HuH-7 (cell line): ENCODE results near the gene WDR7.

Experiments
- DNase-seq: peaks from one replicate; pipeline ENCODE4 v3.0.0; 2011; ENCODE audit warnings: low spot score

Gene WDR7

DNA sequence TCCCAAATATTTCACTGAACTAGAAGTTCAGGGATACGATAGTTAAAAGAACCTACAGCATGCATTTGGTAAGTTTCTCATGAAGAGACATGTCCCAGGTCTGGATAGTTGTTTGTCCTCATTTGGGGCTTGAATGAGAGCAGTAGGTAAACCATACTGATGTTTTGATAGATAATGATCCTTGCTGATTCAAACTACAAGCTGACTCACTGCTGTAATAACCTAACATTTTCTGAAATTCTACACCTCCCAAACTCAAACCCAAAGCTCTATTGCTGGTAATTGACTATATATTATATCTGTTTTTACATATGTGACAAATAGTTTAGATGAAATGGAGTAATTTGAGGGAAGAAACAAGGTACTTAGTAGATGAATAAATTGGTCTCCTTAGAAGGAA, 341.6 kb downstream of the WDR7 start:
- no peak for DNase-seq

DNA sequence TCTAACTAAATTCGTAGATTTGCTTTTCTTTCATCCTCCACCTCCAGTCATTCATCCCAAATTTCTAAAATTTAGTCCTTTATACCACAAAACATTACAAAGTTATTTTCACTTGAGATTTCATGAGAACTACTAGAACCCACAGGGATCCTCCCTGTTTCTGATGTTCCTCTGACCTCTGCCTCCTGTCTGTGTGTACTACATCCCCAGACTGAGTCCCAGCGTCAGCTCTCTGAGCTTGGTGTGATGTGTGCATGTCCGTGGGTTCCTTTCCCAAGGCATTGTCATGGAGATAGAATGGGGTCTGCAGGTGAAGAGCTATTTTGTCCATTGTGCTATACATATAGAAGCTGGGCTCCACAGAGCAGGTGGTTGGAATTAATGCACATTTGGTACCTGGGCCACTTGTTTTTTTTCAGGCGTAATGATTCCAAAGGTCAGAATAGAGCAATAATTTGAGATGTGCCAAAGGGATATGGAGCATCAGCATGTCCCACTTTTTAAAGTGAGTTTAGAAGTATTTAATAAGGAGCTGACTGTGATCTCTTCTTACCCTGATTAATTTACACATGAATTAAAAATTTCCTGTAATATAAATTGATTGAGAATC, 344.5 kb downstream of the WDR7 start:
- DNase-seq = no peak

DNA sequence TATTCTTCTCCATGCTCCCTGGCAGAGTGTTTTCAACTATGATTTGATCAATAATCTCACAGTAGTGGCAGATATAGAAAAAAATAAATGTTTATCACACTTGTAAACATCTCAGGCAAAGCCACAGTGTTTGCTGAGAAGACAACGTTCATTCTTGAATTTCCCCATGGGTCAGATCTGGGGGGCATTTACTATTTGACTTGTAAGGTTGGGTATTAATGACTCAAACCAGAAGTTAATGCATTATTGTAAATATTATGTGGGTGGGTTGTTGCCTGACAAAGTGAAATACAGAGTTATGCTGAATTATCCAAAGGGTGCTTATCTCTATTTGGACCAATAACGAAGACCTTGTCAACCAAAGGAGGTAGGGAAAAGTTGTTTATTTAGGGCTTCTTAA, 346.0 kb downstream of the WDR7 start:
- DNase-seq = no peak

DNA sequence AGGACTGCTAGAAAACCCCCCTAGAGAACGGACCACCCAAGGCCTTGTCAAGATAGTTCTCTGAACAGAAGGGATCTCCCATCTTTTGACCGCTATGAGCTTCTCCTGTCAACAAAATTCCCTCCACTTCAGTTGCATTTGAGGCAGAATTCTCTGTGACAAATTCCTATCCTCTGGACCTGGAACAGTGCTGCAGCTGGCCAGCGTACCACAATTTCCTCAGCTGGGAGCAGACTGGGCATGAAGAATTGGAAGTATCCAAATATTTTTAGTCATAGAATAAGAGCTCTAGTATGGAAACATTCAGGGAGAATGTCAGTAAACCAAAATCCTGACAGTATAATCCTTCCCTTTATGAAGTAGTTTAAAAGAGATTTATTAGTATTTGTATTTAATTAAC, 348.7 kb downstream of the WDR7 start:
- no peak for DNase-seq

DNA sequence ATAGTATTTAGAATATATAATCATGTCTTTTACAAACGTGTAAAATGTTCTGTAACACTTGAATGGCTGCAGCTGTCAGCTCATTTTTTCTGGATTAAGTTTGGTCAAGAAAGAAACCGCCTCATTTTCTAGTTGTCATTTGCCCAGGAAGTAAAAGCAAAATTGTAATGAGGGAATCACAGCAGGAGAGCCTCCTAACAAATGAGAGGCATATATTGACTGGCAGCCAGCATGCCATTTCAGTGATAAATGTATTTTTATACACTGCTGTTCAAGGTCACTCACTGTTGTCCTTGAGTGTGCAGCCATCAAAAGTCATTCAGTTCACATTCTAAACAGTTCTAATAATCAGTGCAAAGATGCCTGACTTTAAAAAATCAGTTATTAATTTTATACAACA, 351.5 kb downstream of the WDR7 start:
- DNase-seq = no peak

DNA sequence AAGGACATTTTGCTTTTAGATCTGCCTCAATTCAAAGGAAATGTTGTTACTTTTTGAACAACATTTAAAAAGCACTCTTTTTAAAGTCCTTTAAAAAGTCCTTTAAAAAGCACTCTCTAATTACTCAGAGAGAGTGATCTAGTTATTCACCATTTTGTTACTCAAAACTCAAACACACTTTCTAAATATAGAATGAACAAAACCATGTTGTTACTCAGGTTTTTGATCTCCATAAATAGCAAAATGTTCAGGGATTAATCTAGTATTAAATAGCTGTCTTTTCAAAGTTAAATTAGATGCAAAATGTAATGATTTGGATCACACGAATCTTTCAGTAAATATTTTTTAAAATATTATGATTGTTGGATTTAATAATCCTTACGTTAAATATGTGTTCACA, 352.2 kb downstream of the WDR7 start:
- no peak for DNase-seq

DNA sequence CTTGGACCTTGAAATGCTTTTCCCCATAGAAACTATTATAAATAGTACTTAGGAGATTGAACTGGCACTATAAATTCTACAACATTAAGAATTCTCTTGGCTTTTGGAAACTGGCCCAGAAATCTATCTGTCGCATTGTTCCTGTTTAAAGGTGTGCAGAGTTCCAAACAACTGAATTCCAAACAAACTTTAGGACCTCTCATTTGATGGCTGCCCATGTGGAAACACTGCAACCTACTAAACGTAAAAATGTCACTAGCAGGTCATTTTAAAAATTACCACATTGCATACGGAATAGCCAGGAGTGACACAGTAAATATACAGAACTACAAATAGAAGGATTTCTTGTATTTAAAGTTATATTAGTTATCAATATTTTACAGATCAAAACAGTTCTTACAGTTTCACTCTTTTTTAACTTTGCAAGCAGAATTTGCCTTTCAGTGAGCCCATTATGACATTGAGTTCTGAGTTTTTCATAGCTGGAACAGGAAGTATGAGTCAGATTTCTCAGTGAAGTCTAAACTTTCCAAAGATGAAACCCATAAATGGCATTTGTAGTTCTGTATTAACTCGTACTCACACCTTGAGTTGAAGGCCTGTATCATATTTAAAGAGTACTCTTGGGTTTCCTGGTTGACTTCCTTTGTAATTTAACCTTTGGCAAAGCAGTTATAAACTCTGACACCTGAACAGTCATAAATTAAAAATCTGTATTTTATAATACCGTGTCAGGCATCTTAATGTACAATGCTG, 353.4 kb downstream of the WDR7 start:
- no peak for DNase-seq

DNA sequence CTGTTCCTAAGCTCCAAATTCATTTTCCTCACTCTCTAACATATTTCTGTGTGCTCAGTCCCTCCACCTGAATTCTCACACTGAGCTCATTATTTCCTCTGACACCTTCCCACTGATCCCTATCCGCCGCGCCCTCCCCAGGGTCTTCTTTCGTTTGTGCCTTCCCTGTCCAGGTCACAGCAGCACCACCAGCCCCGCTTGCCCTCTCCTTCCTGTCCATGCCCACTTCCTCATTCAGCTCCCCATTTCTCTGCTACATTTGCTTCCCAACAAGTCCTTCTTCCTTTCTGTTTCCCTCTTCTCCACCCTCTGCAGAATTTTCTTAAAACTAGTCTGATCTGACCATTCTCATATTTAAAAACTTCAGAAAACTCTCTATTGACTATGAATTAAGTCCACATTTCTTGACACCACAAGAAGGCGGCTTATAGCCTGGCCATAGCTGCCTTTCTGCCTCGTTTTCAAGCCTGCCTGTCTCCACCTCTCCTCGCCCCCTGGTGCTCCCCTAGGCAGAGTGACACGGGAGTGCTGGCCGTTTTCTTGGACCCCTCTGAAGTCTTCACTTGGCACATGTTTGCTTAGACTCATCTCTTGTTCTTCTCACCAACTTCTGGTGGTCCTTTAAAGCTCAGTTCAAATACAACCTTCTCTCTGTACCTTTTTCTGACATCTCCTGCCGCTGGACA, 357.0 kb downstream of the WDR7 start:
- no peak for DNase-seq

DNA sequence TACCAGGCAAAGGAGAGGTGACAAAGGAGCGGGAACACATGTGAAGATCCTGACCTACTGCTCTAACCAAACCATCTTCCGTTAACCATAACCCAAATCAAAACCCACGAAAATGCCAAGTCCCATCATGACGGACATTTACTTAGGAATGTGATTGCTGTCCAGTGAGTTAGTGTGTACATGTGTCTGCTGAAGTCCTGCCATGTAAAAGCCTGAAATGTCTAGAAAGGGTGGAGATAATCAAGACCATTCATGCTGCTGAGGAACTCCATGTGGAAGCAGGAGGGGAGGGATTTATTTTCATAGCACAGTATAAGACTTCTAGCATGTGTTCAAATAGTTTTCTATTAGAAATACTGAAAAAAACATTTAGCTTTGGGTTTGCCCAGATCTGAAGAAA, 358.7 kb downstream of the WDR7 start:
- no peak for DNase-seq

DNA sequence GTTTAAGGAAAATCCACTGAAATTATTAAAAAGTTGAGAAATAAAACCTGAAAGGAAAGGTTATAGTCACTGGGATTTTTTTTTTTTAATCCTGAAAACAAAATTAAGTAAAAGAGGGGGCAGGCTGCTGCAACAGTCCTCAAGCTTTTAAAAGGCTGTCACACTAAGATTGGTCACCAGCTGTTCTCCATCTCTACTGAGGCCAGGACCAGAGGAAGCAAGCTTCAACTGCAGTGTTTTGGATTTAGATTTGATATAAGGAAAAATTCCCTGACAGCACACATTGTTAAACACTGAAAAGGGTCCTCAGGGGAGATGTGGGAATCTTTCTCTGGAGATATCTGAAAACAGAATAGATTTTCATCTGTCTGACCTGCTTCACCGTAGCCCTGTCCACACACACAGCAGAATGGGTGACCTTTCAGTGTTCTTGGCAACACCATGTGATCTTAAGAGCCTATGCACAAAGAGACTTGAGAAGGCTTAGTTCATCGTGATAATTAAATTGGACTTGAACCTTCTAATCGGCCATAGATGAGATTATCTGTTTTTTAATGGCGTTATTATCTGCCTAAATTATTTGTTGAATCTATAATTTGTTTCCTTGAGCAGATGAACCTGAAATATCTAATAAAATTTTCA, 363.7 kb downstream of the WDR7 start:
- no peak for DNase-seq

DNA sequence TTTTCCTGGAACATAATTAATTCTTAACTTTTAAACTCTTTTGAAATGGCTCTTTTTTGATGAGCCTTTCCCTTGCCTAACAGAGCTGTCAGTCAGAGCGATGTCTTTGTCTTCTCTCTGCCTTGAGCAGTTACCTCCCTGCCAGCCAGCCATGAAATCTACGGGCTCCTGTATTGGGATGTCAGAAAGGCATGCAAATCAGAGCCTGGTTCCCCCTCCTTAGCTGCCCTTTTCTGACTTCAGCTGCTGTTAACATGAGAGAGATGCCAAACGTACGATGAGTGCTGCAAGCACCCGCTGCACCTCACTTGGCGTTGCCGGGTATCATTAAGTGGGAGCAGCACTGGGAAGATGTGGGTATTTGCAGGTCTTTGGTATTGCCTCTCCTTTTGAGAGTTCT, 364.3 kb downstream of the WDR7 start:
- DNase-seq = no peak

DNA sequence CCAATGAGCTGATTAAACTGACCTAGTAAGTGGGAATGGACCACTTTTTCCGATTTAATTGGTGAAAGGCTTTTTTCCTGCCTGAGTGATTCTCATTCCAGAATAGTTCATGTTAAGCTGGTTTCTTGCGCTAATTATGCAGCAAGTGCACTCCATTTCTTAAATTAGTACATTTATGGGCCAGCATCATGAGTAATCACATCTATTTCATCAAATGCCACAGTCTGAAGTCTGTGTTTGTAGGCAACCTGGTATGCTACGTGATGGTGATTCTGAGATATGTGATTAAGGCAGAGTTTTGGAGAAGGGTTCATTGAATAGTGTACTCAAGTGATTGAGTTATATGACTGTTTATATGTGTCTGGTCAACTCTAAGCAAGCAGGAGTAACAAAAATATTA, 367.7 kb downstream of the WDR7 start:
- no peak for DNase-seq

DNA sequence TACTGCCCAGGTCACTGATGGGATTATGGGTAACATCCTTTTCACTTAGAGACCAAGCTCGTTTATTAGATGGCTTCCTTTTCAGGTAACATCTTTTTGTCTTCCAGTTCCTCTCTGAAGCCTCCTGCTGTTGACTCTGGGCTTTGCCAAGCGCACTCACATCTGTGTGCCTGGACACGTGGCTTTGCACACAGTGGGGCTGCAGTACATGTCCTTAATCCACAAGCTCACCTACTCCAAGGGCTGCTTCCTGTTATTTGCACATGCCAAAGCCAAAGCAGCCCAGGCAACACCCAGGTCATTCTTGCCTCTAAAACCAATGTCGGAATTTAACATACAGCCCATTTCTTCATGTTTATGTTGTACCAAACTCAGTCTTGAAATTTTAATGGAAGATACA, 371.6 kb downstream of the WDR7 start:
- no peak for DNase-seq

DNA sequence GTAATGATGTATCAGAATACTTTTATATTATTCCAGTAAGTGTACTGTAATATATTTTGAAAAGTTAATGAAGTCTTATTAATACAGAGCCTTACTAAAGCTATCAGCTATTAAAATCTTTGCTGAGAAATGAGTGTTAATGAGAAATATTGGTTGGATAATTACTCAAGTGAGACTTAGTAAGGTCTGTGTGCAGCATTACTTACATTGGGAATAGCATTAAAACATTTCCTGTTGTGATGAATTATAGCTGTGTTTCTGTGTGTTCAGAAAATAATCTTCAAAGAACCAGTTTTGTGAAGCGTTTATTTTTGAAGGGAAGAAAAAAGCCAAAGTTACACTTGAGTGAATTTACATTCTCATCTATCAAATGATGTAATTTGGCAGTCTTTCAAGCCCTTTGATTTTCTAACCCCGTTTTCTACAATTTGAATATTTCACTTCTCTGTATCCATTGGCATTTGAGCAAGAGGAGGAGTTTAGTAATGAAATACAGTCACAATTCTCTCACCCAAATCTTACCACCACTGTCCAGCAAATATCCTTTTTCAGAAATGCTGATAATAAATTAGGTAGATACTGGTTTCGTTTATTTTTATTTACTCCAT, 372.2 kb downstream of the WDR7 start:
- no peak for DNase-seq

DNA sequence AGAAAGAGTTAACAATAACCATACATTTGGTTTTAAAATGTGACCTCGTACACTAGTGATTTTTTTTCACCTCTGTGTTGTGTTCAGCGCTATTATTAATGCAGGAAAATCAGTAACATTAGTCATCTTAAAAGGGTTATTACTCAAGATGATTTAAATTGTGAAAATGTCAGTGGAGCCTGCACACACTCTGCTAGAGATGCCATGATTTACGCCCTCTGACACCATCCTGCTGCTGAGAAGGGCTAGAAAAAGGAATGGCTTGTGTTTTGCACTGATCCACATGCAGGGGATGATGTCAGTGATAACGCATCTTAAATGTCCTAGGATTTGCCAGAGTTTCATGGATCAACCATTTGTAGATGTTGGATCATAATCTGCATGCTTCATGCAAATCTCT, 374.4 kb downstream of the WDR7 start:
- DNase-seq = no peak

DNA sequence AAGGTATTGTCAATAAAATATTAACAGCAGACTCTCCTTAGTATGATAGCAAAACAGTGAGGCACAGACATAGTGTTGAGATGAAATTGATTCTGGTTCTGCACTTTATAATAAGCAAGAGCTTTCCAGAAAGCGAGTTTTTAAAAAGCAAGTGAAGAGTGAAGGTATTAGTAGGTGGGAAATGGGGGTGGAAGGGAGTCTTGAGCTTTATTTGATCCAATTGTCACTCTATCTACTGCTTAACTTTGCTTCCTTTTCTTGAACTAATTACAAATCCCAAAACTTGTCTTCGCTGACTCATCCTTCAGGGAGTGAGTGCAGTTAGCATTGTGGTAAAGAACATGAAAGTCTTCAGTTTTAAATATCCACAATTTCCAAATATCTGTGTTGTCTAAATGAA, 375.2 kb downstream of the WDR7 start:
- DNase-seq = no peak

DNA sequence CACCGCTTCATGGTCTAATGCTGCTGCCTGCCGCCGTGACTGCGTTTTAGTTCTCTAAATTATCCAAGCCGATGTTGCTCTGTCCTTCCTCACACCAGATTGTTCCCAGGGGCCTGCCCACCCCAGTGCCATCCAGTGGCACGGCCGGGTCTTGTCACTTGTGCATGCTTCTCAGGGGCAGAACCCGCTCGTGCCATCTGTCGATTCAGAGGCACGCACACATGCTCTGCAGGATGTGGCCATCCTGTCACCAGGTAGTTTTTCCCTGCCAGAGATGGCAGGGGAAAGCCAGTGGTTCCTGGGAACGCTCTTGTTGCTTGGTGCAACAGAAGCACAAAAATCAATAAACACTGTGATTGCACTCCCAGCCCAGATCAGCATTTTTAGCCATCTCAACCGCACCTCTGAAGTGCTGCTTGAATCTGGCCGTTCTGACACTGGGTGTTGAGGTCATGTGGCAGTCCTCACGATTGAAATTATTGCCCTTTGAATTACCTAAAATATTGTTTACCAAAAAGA, 376.1 kb downstream of the WDR7 start:
- DNase-seq = no peak

DNA sequence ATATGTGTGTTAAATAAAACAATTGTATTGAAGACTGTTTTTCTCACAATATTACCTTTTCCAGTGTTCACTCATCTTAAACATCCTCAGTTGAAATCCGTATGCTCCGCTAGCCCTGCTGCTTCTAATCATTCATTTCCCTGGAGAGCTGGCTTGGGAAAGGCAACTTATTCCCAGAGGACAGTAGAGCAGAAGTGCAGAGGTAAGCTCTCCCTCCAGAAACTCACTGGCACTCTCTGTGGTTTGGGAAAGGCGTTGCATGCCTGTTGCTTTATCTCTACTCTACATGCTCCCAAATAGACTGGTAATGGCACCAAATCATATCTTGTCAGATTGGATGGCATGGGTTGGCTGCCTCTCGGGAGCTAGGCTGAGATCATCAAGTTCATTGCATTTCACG, 378.6 kb downstream of the WDR7 start:
- DNase-seq = peak; percentile 36

DNA sequence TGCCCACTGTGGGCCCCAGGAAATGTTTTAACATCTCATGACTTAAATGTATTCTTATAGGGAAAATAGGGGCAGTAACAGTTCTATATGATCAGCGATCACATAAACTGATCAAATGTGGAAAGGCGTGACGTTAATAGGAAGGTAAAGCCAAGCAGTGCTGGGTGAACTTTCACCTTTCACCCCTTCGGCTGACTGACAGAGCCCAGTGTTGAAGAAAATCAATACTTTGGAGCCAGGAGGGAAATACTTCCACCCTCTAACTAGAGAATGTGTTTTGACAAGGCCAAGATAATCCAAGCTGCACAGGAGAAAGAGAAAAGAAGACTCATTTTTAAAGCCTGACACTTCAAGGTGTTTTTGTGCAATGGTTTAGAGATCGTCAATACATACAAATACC, 379.3 kb downstream of the WDR7 start:
- DNase-seq = no peak

DNA sequence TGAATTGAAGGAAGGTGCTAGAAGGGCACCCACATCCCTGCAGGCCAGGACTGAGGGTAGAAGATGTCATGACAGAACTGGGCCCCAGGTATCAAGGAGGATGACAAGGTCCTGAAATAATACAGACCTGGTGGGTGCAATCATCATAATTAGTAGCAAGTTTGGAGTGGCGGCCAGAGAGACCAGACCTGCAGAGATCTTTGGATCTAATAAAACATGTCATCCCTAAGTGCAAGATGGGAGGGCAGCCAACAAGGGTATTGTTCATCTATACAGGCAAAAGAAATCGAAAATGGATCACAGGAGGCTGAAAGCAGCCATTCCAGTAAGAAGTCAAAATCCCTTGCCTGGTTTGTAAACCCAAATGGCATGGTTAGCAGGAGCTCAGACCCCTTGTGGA, 384.4 kb downstream of the WDR7 start:
- DNase-seq = no peak

DNA sequence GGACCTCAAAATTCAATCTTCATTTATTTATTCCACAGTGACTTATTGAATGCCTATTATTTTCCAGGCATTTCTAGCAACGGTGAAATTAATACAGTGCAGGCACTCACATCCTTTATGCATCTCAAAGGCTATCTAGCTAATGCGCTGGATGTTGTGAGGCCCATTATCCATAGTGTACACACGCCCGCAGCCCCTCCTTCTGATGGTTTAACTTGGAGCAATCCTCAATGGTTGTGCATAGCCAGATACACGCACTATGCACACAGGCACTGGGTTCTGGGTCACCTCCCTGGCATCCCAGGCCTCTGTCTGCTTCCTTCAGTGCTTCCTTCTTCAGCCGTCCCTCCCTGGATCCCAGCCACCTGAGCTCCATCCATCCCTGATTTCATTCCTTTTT, 387.2 kb downstream of the WDR7 start:
- no peak for DNase-seq

DNA sequence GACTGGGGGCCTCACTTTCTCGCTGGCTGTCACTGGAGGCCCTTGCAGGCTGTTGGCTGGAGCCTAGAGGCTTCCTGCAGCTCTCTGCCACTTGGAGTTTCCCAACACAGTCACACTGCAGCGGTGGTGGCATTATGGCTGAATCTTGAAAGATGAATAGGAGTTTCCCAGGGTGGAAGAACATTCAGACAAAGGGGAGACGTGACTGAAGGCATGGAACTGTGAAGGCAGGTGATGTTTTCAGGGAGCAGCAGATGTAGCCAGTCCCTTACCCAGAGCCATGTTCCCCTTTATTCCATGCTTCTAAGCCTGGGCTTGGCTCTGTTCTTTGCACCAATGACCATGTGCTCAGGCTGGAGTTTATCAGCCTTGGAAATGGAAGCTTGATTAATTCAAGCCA, 389.0 kb downstream of the WDR7 start:
- no peak for DNase-seq
